Left forelimb (tissue), 1 donor: Measurements from ENCODE around the gene COG6.

Source experiments
- DNase-seq: peaks from one replicate; pipeline ENCODE4 v3.0.0-alpha.2; 2018; ENCODE audit warnings: low spot score

The COG6 gene

DNA sequence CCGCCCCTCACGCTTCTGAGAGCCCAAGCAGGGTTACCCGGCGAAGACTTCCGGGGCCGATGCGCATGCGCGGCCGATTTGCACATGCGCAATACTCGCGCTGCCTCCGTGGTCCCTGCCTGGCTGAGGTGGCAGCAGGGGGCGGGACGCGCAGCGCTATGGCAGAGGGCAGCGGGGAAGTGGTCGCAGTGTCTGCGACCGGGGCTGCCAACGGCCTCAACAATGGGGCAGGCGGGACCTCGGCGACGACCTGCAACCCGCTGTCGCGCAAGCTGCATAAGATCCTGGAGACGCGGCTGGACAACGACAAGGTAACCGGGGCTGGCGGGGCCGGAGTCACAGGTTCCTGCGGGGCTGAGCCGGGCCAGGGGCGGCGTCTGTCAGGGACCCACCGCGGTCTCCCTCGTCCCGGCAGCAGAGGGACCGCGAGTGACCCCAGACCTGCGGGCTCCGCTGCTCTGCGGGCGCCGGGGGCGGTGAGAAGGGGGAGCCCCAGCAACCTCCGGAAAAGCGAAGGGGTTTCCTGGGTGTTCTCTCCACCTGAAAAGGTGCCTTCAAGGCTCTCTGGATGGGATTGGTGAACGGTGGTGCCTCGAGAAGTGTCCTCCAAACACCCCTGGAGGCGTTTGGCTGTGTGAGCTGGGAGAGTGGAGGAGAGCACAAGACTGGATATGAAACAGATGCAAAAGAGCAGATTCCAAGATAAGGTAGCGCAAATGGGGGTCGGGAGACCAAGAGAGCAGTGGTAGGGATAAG lies at the start of gene COG6:
Gene COG6, plus strand, starts transcription at position 94 of the 756 bp plus-strand sequence. Its CDS starts 65 bp downstream, at position 159.
- peak; percentile 96 for DNase-seq

DNA sequence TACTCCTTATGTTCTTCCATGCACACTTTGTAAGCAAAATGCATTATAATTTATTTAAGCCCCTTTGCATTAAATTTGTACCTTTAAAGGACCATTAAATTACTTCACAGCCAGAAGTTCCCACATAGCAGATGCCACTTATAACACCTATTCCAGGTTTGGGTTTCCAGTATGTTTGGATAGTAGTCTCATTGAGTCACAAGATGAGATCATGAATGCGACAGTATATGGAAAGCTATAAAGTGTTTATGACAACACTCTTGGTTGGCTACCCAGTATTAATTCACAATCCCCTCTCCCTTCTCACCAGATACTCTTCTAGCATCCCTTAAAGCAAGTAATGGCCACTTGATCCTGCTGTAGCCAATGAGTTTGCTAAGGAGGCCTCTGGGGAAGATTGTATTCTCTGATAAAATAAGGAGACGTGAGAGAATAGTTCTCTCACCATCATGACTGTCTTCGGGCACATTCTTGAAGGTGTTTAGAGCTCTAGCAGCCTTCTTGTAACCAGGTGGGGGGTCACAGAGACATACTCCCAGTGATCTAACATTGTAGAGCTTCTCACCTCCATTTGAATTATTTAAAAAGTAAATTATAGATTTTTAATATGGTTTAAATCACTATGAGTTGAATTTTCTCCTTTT lies 49.7 kb upstream of the COG6 start:
- DNase-seq, result no peak

DNA sequence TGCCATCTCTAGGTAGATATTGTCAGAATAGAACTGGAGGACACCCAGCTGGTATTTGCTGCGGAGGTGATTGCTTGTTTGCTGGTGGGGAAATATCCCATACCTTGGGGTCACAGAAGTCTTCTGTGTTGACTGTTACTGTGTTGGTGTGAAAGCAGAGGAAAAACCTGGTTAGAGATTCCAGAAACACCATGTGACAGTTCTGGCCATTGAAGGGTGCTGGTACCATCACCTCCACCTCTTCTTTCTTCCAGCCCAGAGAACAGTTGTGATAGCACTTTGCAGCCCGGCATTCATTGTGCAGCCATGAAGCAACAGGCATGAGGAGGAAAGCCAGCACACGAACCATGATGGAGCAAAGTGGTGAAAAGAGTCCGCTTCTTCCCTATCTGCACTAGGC lies 47.6 kb upstream of the COG6 start:
- no peak for DNase-seq

DNA sequence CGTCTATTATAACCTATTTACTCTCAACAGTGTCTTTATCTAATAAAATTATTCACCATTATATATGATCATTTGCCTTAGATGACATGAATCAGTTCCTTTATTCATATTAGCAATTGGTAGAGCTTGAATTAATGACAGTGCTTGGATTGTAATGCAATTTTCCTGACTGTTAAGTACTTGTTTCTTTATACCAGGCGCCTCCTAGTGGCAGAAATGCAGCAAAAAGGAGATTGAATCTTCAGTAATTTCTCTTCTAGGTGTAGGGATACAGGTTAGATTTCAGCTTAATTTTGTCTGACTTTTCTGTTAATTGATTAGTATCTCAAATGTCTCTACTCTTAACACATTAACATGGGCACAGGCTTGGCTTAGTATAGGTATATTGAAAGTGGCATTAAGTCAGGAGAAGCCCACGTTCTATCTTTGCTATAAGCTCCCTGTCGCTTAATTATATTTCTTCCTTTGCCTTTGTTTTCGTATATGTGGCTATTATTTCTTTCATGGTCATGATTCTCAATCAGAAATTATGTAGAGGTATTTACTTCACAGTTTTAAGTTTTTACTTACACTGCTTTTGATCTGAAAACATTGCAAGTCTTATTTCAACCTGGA lies 43.3 kb upstream of the COG6 start:
- no peak for DNase-seq

DNA sequence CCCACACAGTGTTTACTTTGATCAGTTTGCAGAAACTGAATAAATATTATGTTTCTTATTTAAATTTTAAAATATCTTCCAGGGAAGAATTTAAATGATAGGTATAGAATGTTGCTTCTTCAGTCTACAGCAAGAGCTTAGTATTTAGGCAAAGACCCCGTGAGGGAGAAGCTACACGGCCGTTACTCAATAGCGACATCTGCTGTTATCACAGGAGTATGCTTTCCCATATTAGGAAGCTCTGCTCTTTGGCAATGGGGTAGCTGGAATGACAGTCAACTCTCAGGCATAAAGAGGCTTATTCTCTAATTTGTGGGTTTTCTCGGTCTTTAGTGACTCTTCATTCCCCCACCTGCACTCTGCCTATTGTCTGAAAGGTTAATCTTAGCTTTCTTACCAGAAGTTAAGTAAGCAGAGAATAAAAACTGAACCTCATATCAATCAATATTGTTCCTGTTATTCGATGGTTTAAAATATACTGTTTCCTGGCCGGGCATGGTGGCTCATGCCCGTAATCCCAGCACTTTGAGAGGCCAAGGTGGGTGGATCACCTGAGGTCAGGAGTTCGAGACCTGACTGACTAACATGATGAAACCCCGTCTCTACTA lies 39.3 kb upstream of the COG6 start:
- no peak for DNase-seq

DNA sequence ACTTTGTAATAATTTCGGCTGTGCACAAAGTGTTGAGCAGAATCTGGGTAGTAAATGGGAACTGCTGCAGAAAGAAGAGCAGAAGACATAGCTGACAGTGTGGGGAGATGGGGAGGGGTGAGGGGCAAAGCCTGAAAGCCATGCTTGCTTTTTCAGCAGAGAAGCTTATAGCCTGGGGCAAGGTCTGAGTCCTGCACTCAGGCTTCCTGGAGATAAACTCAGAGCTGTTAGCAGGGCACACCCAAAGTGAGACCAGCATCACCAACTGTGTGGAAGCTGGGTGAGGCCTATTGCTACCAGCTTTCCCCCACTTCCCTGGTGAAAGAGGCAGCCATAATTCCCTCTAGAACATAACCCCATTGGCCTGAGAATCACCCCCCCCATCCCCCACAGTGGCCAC lies 36.9 kb upstream of the COG6 start:
- no peak for DNase-seq

DNA sequence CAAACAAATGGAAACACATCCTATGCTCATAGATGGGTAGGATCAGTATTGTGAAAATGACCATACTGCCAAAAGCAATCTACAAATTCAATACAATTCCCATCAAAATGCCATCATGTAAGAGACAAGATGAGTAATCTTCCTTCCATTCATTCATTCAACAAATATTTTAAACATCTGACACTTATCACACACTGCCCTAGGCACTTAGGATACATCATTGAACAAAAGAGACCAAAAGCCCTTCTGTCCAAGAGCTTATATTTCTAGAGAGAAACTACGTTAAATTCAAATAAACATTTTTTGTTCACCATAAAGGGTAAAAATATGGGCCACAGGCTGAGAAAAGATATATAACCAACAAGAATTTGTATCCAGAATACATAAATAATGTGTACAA lies 32.0 kb upstream of the COG6 start:
- DNase-seq, result no peak

DNA sequence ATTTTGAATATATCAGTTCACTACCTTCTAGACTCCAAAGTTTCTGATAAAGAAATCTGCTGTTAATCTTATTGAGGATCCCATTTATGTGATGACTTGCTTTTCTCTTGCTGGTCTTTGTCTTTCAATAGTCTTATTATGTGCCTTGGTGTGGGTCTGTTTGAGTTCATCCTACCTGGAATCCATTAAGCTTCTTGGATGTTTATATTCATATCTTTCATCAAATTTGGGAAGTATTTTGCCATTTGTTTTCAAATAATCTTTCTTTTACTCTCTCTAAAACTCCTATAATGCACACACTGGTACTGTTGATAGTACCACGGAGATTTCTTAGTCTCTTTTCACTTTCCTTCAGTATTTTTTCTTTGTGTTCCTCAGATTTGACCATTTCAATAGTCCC lies 24.2 kb upstream of the COG6 start:
- no peak for DNase-seq

DNA sequence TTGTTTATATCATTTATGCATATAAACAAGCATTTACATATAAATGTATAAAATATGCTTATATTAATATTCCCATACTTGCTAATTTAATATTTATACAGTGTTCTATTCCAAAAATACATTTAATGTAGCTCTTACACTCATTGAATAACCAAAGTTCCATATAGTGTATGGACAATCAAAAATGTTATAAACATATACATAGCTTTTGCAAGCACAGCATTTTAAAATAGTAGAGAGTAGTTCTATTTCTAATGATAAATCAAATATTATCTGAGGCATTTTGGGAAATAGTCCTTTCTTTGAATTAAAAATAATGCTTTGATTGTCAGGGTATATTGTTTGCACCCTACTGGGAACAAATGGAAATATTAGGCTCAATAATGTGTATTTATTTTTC lies 22.5 kb upstream of the COG6 start:
- DNase-seq, result no peak

DNA sequence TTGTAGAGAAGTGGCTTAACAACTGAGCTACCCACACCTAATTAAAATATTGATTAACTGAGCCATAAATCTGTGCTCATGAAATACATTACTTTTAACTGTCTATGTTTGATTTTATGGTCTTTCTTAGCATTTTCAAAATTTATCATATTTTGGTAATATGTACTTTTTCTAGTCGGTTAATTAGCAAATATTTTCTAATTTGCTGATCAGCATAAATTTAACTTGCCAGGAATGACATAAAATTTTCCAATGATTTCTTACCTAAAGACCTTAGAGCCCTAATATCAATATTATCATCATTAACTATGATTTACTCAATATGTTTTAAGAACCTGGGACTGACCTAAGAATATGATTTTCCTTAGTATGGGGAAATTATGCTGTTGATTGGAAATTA lies 19.9 kb upstream of the COG6 start:
- DNase-seq, result no peak

DNA sequence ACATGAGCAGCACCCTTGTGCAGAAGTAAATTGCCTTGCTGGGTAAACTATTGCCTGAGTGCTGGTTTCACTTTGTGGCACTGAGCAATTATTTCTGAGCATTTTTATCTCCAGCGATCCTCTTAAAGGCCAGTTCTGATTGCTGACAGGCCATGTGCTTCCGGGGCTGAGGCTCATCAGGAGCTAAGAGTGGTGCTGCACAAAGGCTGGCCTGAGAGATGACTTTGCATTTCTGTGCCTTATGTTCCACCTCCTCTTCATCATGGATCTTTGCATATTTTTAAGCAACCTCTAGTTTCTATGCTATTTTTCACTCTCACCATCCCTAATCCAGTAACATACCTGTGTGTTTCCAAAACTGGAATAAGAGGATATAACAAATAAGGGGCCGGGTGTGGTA lies 17.6 kb upstream of the COG6 start:
- no peak for DNase-seq

DNA sequence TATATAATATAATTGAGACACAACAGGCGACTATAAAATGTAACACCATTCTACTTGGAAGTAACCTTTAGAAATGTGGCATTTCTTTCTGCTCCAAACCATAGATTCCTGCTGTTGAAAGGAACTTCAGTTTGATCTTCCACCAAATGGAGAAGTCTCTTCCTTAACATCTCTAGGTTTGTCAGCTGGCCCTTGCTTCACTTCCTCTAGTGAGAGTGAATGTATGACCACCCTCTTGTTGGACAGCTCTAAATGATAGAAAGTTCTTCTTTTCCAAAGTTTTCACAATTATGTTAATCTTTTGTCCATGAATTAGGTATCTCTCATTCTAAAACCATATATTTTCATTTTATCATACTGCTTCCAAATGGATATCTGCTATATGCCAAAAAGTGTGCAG lies 13.8 kb upstream of the COG6 start:
- no peak for DNase-seq

DNA sequence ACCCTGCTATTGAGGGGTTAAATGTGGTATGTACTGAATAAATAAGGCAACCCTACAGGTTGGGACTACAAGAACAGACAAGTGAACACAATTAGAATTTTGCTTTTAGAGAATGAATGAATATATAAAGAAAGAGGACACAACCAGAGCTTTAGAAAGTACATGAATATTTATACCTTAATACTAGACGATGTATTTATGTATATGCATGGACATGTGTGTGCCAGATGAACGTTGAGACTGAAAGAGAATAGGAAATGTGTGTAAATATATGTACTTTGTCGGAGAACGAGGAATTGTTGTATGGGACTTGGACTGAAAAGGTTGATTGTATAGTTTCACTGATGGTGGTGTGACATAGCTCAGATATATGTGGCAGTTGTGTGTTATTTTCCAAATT lies 9.3 kb upstream of the COG6 start:
- no peak for DNase-seq

DNA sequence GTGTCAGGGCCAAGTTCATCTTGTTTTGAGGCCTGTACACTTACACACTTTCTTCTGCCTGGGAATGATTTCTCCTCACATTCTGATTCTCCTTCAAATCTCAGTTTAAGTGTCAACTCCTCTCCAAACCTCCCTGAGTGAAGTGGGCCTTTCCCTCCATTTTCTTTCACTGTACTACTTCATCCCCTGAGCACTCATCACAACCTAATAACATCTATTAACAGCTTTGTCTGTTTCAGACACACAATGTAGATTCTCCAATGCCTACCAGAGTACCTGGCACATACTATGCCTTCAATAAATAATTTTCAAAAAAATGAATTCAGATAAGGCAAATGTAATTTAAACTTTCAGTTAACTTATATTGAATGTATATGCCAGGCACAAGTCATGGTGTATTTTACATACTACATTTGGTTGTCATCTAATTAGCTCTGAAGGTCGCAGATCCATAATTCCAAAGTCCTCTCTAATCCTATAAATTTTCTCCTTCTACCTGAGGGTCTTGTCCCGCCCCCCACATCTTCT lies 357 bp upstream of the COG6 start:
- DNase-seq, result no peak

DNA sequence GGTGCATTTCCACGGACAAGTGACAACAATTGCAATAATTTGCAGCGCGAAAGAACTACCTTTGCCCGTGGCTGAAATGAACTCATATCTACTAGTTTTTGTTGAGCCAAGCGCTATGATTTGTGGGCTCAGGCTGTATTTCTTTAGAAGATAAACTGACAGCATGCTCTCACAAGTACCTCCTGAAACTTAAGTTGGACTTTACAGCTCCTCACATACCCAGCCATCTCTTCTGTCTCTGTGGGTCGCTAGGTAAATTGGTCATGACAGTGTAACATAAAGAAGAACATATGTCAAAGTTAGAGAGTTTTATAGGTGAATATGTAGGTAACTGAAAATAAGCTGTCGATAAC lies 839 bp downstream of the COG6 start:
- no peak for DNase-seq

DNA sequence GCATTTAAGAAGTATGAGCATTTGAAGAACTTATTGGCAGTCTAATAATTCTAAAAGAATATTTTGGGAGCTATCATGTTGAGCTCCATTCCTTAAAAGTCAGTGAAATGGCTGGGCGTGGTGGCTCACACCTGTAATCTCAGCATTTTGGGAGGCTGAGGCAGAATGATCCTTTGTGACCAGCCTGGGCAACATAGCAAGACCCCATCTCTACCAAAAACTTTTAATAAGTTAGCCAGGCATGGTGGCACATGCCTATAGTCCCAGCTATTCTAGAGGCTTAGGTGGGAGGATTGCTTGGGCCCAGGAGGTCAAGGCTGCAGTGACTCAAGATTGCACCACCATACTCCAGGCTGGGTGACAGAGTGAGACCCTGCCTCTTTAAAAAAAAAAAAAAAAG lies 8.0 kb downstream of the COG6 start:
- DNase-seq, result no peak

DNA sequence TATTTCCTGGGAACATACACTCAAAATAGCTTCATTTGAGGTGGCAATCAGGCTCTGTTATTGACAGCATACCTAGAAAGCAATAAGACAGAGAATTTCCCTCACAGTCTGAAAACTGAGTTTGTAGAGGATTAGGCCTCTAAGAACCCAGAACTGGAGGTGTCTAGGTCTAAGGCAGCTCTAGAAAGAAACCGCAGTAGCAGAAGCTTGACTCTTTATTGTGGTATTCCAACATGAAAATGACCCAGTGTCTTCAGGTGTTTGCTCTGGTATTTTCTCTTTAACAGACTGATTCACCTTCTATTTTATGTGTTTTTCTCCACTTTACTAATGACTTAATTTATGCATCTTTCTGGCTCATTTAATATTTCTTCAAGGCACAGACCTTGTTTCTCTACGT lies 8.5 kb downstream of the COG6 start:
- no peak for DNase-seq

DNA sequence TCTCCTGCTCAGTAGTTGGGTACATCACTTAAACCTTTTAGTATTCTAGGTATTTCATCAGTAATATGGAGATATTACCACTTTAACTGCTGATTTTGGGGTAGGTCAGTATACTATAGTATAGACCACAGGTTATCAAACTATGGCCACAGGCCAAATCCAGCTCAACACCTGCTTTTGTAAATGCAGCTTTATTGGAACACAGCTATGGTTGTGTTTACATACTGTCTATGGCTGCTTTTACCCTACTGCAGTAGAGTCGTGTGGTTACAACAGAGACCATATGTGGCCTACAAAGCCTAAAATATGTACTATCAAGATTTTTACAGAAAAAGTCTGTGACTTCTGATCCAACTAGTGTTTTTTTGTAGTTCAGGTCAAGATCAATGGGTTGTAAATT lies 10.3 kb downstream of the COG6 start:
- no peak for DNase-seq

DNA sequence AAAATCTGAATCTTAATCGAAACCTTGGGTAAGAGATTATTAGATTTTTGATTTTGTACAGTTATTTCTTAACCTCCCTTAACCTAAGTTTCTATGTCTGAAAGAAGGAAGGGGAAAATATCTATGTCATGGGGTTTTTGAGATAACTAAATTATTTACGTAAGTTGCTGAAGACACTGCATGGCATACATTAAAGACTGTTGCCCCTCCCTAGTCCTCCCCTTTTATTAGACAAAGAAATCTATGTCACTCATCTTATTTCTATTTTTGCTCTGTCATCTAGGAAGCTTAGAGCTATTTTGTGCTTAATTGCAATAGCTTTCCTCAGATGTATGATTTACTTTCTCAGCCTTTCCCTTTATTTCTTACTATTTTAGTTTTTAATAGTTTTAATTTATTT lies 15.0 kb downstream of the COG6 start:
- no peak for DNase-seq

DNA sequence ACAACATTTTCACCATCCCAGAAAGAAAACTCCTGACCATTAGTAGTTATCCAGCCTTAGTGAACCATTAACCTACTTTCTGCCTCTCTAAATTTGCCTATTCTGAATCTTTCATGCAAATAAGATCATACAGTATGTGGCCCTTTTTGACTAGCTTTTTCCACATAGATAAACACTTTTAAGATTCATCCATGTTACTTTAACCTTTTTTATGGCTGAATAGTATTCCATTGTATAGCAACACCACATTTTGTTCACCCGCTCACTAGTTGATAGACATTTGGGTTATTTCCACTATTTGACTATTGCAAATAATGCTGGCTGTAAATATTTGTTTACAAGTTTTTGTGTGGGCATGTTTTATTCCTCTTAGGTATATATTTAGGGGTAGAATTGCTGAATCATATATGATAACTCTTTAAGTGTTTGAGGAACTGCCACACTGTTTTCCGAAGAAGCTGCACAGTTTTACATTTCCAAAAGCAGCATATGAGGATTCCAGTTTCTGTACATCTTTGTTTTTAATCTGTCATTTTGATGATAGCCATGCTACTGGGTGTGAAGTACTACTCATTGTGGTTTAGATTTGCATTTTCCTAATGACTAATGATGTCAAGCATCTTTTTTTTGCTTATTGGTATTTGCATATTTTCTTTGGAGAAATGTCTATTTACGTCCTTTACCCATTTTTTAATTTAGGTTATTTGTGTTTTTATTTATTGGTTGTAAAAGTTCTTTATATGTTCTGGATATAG lies 17.1 kb downstream of the COG6 start:
- no peak for DNase-seq

DNA sequence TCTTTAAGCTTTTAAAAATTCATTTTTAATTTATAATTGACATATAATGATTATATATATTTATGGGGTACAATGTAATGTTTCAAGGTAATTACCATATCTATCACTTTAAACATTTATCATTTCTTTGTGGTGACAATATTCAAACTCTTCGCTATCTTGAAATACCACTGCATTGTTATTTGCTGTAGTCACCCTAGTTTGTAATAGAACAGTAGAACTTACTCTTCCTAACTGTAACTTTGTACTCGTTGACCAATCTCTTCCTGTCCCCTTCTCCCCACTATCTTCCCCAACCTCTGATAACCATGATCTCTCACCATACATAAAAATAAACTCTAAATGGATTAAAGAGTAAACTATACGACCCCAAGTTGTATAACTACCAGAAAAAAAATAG lies 20.4 kb downstream of the COG6 start:
- no peak for DNase-seq

DNA sequence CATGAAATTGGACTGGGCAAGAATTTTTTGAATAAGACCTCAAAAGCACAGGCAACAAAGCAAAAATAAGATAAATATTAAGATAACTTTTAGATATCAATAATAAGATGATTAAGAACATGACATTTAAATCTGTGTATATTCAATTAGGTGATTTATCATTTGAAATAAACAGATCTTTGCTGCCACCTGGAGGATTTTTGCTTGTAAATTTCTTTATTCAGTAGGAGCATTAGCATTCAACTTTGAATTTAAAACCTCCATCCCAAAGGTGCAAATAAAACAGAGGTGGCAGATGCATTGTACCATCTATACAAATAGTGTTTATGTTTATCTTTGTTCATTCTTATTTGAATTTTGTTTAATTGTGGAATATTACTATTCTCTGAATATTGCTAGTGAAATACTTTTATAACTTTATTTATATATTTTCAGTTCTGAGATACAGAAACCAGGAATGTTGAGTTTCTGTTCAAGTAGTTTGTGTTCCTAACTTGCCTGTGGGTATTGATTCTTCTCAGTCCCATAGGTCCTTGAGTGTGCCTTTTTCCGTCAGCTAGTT lies 20.9 kb downstream of the COG6 start:
- DNase-seq, result no peak
